SK-MEL-5 (cell line): ENCODE results near the gene PLXND1. TPM values are rescaled to one million over a fixed set of nuclear protein-coding genes. Genes with fewer than 3 reads are reported as not detected.

Source experiments
- DNase-seq: peaks from one replicate; pipeline ENCODE4 v3.0.0-alpha.2; 2016; ENCODE audit warnings: low read depth, low spot score
- in situ Hi-C: cut with HindIII; loops from 2 replicates; pipeline ENCODE4 v1.10.0; 2016; ENCODE audit warnings: low sequenced_read_pairs, high pct_unique_total_duplicates, low pct_unique_long_range_greater_than_20kb
- total RNA-seq: library from RNA; depleted of rRNA; stranded (reverse); fragments of >200 nt; shearing (Covaris generic); gene quantifications from 2 replicates; pipeline ENCODE4 v1.2.3, GENCODE V29; 2014

Gene PLXND1
- total RNA-seq, 1 experiment from 2014 or later: 17.6 TPM

DNA sequence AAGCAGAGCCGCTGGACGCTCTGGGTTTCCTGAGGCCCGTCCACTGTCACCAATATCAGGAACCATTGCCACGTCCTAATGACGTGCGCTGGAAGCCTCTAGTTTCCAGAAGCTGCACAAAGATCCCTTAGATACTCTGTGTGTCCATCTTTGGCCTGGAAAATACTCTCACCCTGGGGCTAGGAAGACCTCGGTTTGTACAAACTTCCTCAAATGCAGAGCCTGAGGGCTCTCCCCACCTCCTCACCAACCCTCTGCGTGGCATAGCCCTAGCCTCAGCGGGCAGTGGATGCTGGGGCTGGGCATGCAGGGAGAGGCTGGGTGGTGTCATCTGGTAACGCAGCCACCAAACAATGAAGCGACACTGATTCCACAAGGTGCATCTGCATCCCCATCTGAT lies 74.8 kb downstream of the PLXND1 start:
- in situ Hi-C loops: no loop called here

DNA sequence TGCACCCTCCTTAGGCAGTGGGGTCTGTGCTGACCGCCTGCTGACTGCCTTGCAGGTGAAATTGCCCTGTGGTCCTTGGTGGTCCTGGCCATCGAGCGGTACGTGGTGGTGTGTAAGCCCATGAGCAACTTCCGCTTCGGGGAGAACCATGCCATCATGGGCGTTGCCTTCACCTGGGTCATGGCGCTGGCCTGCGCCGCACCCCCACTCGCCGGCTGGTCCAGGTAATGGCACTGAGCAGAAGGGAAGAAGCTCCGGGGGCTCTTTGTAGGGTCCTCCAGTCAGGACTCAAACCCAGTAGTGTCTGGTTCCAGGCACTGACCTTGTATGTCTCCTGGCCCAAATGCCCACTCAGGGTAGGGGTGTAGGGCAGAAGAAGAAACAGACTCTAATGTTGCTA lies 75.7 kb downstream of the PLXND1 start:
- no peak for DNase-seq
- in situ Hi-C loops: no loop called here

More for the DNA sequence above, 74.8 kb downstream of the PLXND1 start:
- no peak for DNase-seq

DNA sequence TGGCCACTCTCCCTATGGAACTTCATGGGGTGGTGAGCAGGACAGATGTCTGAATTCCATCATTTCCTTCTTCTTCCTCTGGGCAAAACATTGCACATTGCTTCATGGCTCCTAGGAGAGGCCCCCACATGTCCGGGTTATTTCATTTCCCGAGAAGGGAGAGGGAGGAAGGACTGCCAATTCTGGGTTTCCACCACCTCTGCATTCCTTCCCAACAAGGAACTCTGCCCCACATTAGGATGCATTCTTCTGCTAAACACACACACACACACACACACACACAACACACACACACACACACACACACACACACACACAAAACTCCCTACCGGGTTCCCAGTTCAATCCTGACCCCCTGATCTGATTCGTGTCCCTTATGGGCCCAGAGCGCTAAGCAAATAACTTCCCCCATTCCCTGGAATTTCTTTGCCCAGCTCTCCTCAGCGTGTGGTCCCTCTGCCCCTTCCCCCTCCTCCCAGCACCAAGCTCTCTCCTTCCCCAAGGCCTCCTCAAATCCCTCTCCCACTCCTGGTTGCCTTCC lies 76.2 kb downstream of the PLXND1 start:
- DNase-seq: no peak
- in situ Hi-C loops: no loop called here

DNA sequence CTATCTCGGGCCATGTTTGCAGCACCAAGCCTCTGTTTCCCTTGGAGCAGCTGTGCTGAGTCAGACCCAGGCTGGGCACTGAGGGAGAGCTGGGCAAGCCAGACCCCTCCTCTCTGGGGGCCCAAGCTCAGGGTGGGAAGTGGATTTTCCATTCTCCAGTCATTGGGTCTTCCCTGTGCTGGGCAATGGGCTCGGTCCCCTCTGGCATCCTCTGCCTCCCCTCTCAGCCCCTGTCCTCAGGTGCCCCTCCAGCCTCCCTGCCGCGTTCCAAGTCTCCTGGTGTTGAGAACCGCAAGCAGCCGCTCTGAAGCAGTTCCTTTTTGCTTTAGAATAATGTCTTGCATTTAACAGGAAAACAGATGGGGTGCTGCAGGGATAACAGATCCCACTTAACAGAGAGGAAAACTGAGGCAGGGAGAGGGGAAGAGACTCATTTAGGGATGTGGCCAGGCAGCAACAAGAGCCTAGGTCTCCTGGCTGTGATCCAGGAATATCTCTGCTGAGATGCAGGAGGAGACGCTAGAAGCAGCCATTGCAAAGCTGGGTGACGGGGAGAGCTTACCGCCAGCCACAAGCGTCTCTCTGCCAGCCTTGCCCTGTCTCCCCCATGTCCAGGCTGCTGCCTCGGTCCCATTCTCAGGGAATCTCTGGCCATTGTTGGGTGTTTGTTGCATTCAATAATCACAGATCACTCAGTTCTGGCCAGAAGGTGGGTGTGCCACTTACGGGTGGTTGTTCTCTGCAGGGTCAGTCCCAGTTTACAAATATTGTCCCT lies 76.9 kb downstream of the PLXND1 start:
- in situ Hi-C loops: no loop called here
- DNase-seq: no peak

DNA sequence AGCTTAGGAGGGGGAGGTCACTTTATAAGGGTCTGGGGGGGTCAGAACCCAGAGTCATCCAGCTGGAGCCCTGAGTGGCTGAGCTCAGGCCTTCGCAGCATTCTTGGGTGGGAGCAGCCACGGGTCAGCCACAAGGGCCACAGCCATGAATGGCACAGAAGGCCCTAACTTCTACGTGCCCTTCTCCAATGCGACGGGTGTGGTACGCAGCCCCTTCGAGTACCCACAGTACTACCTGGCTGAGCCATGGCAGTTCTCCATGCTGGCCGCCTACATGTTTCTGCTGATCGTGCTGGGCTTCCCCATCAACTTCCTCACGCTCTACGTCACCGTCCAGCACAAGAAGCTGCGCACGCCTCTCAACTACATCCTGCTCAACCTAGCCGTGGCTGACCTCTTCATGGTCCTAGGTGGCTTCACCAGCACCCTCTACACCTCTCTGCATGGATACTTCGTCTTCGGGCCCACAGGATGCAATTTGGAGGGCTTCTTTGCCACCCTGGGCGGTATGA lies 77.8 kb downstream of the PLXND1 start, which contains the start of gene RHO:
TSS of gene RHO (plus strand) at position 51 of the 512 bp plus-strand sequence. CDS start at position 146, 95 bp downstream.
- DNase-seq: no peak
- in situ Hi-C loops: no loop called here

DNA sequence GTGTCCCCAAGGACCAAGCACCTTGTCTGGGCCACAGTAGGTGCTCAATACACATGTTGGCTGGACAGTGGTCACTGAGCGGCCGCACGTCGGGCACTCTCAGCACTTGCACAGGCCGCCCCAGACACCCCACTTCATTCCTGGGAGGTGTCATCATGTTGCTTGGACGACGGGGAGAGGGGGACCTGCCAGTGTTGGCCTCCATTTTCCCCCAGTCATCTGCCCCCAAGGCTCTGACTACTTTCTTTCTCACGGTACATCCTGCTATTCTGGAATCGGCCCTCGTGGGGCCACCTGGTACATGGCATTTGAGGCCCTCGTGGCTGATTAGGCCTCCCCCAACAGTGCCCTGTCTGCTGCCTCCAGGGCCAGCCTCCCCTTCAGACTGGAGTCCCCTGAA lies 79.2 kb downstream of the PLXND1 start:
- in situ Hi-C loops: no loop called here
- no peak for DNase-seq

DNA sequence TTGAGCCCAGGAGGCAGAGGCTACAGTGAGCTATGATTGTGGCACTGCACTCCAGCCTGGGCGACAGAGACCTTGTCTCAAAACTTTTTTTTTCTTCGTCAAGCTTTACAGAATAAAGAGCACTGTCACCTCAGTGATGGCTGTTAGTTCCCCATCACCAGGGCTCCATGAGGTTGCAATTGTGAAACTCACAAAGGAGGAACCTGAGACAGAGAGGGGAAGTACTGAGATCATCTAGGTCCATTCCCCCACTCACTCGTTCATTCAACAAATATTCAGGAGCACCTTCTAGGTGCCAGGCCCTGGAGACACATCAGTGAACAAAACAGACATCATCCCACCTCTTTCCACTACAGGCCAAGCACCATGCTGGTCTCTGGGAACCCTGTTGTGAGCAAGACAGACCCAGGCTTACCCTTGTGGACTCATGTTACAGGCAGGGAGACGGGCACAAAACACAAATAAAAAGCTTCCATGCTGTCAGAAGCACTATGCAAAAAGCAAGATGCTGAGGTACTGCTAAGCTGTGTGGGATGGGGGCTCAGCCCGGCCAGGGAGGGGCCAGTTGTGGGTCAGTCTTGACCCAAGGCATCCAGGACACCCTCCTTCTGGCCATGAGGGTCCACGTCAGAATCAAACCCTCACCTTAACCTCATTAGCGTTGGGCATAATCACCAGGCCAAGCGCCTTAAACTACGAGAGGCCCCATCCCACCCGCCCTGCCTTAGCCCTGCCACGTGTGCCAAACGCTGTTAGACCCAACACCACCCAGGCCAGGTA lies 80.2 kb downstream of the PLXND1 start:
- no peak for DNase-seq
- in situ Hi-C loops: no loop called here

DNA sequence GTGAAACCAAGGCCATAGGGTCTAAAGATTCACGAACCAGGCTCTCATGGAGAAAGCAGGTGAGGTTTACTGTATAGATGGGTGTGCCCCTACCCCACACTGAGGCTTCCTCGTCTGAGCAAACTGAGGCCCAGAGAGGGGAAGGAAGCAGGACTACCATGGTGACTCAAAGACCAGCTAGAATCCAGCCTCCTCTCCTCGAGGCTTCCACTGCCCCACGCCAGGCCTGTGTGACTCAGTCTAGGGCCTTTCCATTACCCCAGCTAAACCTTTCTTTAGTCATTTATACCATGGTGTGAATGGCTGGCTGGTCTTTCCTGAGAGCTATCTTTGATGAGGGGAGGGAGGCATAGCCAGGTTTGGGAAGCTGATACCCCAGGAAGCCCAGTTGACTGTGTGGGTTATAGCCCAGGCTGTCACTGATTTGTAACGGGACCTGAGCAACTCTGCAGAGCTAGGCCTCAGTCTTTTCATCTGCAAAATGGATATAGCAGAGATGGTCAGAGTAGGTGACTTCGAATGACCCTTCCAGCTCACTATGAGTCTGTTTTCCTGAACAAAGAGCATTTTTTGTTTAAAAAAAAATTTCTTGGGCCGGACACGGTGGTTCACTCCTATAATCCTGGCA lies 81.0 kb downstream of the PLXND1 start:
- in situ Hi-C loops: no loop called here
- DNase-seq: no peak

DNA sequence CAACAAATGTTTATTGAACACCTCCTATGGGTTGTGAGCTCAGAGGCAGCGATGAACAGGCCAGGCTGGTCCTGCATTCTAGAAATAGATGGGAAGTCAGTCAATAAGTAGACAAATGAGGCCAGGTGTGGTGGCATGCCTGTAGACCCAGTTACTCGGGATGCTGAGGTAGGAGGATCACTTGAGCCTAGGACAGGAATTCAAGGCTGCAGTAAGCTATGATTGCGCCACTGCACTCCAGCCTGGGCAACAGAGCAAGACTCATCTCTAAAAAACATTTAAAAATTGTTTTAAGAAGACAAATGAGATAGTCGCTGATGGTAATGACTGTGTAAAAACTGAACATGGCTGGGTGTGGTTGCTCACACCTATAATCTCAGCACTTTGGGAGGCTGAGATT lies 82.4 kb downstream of the PLXND1 start:
- DNase-seq: no peak
- in situ Hi-C loops: no loop called here

DNA sequence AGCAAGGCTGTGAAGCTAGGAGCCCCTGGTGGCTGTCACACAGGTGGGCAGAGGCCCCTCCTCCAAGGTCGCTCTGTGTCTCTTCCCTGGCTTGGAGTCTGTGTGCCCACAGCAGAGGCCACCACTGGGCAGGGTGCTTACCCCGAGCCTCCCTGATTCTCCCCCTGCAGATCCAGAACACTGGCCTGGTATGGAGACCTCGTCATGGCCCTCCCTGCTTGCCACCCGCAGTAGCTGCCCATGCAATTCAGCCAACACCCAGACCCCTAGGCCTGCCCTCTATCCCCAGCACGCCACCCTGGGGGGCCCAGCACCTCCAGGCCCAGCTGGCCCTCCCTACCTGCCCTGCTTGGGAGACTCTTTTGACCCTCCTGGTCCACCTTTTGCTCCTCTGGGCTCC lies 83.5 kb downstream of the PLXND1 start:
- in situ Hi-C loops: no loop called here
- DNase-seq: no peak

DNA sequence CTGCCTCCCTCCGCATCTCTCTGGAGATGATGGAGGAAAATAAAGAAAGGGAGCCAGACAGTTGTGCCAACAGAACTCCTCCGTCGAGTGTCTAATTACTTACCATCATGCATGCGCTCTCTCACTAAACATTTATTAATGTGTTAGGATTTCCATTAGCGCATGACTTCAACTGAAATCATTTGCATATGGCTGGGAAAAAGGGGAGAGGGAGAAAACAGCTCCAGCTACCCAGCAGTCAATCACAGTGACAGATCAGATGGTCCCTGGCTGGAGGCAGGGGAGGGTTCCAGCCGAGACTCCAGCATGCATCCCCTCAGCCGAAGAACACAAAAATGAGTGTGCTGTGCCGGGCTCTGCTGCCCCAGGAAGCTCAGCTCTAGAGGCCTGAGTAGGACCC lies 84.9 kb downstream of the PLXND1 start:
- DNase-seq: no peak
- in situ Hi-C loops: no loop called here

DNA sequence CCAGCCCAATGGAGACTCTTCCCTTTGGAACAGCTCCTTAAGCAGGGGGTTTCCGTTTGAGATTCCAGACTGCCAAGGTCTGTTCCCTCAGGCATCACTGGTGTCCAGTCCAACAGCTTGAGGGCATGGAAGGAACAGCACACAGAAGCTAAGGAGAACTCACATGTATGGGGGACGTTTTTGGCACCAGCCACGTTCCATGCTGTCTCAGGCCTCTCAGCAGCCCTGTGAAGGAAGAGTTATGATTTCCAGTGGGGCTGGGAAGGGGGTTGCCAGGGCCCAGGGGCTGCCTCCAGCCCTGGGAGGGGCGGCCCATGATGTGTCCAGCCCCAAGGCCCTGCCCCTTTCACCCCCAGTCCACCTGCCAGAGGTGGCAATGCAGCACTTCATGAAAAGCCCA lies 85.5 kb downstream of the PLXND1 start:
- in situ Hi-C loops: no loop called here
- no peak for DNase-seq

DNA sequence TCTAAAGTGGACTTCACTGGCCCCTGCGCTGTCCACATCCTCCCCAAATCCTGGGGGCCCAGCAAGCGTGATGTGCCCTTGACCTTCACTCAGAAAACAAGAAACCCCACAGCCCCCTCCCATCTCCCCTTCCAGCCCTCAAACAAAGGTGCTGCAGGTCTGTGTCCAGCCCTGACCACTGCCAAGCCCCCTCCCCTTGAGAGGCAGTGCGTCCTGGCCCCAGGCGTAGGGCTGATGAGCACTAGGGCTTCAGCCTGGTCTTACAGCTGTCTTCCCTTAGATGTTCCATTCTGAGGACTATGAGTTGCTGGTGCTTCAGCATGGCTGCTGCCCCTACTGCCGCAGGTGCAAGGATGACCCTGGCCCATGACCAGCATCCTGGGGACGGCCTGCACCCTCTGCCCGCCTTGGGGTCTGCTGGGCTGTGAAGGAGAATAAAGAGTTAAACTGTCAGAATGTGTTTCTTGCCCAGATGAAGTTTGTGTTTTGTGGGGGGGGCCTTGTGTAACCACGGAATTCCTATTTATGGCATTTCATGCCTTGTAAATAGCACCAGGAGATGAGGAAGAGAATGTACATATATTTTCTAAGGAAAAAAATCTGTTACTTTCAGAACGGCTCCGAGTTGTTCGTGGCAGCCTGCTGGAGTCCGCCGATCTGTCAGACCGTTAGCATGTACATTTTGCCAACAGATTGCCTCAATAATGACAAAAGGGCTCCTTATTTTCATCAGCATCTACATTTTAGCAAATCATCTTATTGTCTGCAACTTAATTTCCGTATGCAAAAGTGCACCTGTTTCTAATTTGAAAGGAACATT lies 86.4 kb downstream of the PLXND1 start:
- DNase-seq: no peak
- in situ Hi-C loops: no loop called here

DNA sequence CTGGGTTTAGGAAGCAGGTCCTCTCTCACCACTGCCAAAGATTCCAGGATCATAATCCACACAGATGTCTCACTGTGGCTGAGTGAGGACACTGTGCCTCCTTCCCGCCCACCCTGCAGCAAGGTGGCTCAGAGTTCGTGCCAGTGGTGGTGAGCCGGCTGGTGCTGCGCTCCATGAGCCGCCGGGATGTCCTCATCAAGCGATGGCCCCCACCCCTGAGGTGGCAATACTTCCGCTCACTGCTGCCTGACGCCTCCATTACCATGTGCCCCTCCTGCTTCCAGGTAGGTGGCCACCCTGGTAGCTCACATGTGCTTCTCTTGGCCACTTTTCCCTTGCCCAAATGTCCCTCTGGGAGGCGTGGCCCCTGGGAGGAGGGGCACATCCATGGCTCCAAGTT lies 87.0 kb downstream of the PLXND1 start:
- no peak for DNase-seq
- in situ Hi-C loops: no loop called here

DNA sequence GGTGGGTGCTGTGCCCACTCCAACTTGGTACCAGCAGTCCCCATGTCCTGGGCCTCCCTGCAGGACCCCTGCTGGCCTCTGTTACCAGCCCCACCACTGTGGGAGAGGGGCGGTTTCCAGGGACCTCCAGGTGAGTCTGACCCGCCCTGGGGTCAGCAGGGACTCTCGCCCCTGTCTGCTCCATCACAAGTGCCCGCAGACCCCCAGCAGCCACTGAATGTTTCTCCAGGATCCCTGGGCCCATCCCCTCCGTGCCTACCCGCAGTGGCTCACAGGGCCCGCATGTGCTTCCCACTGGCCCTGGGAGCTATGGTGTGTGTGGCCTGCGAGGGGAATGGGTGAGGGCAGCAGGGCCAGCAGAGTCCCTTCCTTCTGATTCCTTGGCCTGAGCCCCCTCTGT lies 87.9 kb downstream of the PLXND1 start:
- in situ Hi-C loops: no loop called here
- DNase-seq: no peak

DNA sequence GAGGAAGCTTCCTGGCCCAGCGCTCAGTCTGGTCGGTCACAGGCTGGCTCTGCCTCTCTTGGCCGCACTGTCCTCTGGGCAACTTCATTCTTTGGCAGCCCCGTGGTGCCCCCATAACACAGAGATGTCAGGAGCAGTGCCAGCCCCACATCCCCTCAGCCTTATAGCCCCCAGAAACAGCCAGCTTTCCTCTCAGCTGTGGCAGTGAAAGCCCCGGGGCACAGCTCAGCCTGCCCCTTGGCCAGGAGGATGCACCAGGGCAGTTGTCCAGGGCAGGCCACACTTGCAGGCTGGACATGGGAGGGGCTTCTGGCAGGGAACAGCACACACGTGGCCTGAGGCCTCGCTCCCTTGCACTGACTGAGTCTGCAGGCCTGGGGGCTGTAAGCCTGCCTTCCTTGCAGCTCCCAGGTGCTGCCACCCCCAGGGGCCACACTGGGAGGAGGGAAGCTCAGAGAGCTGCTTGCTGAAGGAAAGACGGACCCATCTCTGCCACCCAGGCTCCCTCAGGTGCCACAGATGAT lies 88.4 kb downstream of the PLXND1 start:
- in situ Hi-C loops: no loop called here
- no peak for DNase-seq

DNA sequence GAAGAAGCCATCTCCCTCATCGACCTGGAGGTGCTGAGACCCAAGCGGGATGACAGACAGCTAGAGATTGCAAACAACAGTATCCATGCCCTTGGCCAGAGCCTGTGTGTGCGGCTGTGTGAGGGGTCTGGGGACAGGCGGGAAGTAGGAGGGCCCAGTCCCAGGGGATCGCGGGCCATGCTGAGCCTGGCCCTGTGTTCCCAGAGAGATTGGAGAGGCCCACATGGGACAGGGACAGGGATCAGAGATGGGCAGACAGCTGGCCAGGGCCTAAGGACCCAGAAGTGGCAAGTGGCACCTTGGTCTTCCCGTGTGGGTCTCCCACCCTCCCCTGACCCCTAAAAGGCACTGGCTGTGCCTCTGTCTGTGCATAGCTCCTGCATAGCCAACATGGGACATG lies 89.0 kb downstream of the PLXND1 start:
- in situ Hi-C loops: no loop called here
- DNase-seq: no peak
